GM13976 (cell line): ENCODE measurements around the gene EFHC1.

Experiments
- DNase-seq: peaks from one replicate; pipeline ENCODE4 v3.0.0; 2012; ENCODE audit warnings: low spot score
- CTCF ChIP-seq: IDR thresholded peaks from 2 replicates; pipeline ENCODE4 v1.5.1; 2012; ENCODE audit warnings: borderline replicate concordance, mild to moderate bottlenecking; ENCODE audit not compliant: insufficient read depth; ENCODE audit errors: extremely low read depth, missing control alignments, control extremely low read depth
- in situ Hi-C: fragments of 300-500 bp; cut with MboI; formaldehyde crosslinking; loops from one replicate; pipeline ENCODE4 v1.12.0; 2022; ENCODE audit warnings: low sequenced_read_pairs, mixed read lengths, inconsistent platforms; ENCODE audit not compliant: unreplicated experiment

EFHC1 gene

GRCh38 chr6:52417675-52418111, 2.4 kb upstream of the EFHC1 start:
- DNase-seq, result no peak
- in situ Hi-C loops, result loop anchor here (5.0 kb wide), 2 partner anchors 80 to 250 kb away; no protein-coding TSS in a partner anchor
- TF ChIP-seq CTCF, result no peak

GRCh38 chr6:52418606-52419005, 1.5 kb upstream of the EFHC1 start:
- DNase-seq, result no peak
- no peak for TF ChIP-seq CTCF
- in situ Hi-C loops, result loop anchor here (5.0 kb wide), 2 partner anchors 79 to 249 kb away; no protein-coding TSS in a partner anchor

- DNase-seq, result no peak
- TF ChIP-seq CTCF, result no peak
- in situ Hi-C loops, result no loop called here
These were observed 671 bp downstream of the EFHC1 start for GRCh38 chr6:52420668-52421358.

- TF ChIP-seq CTCF, result no peak
- in situ Hi-C loops, result no loop called here
- DNase-seq, result no peak
These were observed 2.0 kb downstream of the EFHC1 start for GRCh38 chr6:52422156-52422555.

- no peak for TF ChIP-seq CTCF
- DNase-seq, result no peak
These were observed 3.3 kb downstream of the EFHC1 start for GRCh38 chr6:52423448-52423847.

GRCh38 chr6:52423971-52424381, 3.8 kb downstream of the EFHC1 start:
- DNase-seq, result no peak
- no peak for TF ChIP-seq CTCF
- in situ Hi-C loops, result no loop called here

More at GRCh38 chr6:52423448-52423847, 3.3 kb downstream of the EFHC1 start:
- in situ Hi-C loops, result no loop called here

- no peak for TF ChIP-seq CTCF
- no peak for DNase-seq
- in situ Hi-C loops, result no loop called here
These were observed 4.4 kb downstream of the EFHC1 start for GRCh38 chr6:52424513-52424912.
